RPMI8226 (cell line): ENCODE results near the gene PAFAH1B1.

Source experiments
- DNase-seq: peaks from one replicate; pipeline ENCODE4 v3.0.0-alpha.2; 2015

The PAFAH1B1 gene

DNA sequence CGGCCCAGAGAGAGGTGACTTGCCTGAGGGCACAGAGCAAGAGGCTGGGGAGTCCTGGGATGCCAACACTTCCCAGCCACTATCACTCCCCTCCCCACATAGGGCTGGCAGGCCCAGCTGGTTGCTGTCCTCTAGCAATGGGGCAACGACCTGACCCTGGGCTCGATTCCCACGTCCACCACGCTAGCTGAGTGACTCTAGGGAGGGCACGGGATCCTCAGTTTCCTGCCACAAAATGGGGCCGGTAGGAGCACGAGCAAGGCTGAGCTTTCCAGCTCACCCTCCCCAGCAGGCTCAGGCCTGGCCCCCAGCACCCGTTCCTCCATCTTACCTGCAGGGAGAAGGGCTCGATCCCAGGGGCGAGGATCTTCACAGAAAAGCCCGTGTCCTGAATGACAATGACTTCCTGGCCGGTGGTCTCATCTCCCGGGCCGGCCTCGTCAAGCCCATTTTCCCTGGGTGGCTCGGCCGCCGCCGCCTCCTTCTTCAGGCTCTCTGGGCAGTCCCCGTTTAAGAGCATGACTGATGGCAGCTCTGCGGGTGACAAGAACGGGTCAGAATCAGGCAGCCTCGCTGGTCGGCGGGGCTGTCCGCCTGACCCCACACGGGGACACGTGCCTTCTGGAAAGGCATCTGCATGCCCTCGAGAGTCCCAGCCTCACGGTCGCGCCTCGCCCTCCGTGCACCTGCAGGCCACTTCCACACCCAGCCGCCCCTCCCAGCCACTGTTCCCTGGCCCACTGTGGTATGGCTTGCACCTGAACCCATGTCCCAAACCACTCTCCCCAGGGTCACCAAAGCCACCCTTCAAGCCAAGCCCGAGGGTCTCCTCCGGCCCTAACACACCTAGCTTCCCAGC lies 110.8 kb downstream of the PAFAH1B1 start:
- no peak for DNase-seq

GRCh38 chr17:2704890-2705248 lies 111.4 kb downstream of the PAFAH1B1 start:
- DNase-seq: no peak

- DNase-seq: no peak
Observed at GRCh38 chr17:2705263-2705662, 111.8 kb downstream of the PAFAH1B1 start.

- no peak for DNase-seq
Observed at GRCh38 chr17:2705888-2706795, 112.7 kb downstream of the PAFAH1B1 start.

DNA sequence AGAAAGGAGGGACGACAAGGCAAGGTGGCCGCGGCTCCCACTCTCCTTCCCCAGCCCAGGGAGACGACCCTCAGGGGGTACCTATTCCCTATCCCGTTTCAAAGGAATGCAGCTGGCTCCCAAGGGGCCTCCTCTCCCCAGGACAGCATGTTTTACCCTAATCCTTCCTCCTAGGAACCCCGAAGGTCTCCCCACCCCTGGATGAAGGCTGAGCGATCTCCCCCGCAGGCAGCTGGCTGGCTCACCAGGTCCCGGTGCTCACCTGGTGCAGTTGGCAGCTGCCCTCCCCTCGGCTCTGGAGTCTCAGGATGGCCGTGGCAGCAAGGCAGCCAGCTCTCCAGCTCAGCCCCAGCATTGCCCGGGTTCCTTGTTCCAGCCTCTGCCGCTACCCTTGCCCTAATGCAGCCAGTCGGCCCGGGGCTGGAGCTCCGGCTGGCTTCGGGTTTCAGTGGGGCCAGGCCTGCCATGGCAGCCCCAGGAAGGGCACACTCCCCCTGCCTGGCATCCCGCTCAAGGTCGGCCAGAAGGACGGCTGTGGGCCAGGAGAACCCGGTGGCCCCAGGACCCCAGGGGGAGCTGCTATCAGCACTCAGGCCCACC lies 113.6 kb downstream of the PAFAH1B1 start:
- no peak for DNase-seq

DNA sequence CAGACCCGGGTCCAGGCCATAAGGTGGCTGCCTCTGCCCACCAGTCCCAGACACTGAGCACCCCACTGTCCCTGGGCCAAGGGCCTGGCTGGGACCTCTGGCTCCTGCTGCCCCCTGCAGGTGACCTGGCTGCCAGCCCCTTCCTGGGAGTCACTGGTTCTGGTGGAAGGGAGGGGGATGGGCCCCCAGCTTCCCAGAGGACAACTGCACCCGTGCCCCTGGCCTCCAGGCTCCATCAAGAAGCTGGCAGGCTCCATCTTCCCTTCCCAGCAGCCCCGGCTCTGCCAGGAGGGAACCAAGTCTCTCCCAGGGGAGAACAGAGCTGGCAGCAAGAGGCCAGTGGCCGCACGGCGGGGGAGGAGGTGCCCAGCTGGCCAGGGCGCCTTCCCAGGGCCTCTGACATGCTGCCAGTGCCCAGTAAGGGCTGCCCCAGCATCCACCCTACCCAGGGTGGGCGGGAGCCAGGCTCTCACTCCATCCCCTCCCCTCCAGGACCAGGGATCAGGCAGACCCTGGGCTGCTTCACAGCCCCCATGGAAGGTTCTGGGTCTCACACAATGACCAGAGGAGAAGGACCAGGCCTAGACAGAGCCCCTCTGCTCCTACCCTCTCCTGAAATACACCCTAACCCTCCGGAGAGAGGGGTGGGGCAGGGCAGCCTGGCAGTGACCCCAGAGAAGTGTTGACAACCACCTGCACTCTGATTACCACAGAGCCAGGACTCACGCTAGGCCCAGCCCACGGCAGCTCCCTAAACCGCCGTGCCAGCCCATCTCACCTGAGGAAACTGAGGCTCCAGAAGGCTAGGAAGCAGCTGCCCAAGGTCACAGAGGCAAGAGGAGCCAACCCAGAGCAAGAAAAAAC lies 114.5 kb downstream of the PAFAH1B1 start:
- DNase-seq: no peak

DNA sequence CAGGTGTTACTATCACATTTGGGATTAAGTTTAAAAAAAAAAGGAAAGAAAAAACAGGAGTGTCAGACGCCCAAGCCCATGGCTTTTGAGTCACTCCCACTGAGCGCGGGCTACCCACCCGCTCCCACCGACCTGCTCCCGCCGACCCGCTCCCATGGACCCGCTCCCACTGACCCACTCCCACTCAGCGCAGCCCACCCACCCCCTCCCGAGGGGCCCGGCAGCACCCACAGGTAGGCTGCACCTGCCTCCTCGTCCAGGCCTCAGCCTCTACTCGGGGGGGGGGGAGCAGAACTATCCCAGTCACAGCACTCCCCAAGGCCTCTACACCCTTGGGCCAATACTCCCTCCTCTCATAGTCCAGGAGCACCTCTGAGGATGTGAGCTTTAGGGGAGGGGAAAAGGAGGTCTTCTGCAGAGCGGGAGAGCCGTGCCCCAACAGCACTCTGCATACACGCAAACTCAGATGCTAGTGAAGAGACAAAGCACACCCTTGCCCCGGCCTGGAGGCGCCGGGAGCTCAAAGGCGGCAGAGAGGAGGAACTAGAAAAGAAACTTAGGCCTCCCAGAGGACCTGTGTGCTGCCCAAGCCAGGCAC lies 115.2 kb downstream of the PAFAH1B1 start:
- DNase-seq: no peak

- DNase-seq: peak; percentile 71
Observed at GRCh38 chr17:2709183-2709661, 115.8 kb downstream of the PAFAH1B1 start.

GRCh38 chr17:2710071-2710802 lies 116.8 kb downstream of the PAFAH1B1 start:
- DNase-seq: peak; percentile 28

GRCh38 chr17:2710803-2711607 lies 117.6 kb downstream of the PAFAH1B1 start:
- DNase-seq: peak; percentile 58

GRCh38 chr17:2711608-2712299 lies 118.3 kb downstream of the PAFAH1B1 start, which contains the start of gene CLUH:
Gene CLUH (minus strand): TSS chr17:2711764. CDS start chr17:2711661, 103 bp downstream.
- peak; percentile 95 for DNase-seq

DNA sequence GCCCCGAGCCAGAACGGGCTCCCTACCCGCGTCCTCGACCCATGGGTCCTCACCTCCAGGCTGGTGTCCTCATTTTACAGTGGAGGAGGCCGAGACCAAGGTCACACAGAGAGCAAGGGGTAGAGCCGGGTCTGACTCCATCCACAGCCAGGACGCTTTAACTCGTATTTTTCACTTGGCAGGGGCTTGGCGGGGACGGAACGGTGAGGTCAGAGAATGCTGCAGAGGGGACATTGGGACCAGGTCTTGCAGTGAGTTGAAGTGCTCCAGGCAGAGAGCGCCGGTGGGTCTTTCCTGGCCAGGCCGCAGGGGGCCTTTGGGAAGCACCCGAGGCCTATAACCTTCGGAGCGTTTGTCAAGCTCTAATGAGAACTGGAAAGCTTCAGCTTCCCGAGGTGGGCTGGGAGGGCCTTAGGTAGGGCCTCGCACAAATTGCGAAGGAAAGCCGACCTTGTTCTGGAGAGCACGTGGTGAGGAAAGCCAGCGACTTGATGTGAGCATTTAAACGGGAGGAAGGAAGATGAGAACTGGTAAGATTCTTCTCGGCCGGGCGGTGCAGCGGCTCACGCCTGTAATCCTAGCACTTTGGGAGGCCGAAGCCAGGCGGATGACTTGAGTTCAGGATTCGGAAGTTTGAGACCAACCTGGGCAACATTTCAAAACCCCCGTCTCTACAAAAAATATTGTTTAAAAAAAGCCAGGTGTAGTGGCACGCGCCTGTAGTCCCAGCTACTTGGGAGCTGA lies 119.0 kb downstream of the PAFAH1B1 start:
- DNase-seq: no peak

GRCh38 chr17:2713881-2714280 lies 120.4 kb downstream of the PAFAH1B1 start:
- no peak for DNase-seq

- no peak for DNase-seq
Observed at GRCh38 chr17:2716649-2717048, 123.2 kb downstream of the PAFAH1B1 start.

DNA sequence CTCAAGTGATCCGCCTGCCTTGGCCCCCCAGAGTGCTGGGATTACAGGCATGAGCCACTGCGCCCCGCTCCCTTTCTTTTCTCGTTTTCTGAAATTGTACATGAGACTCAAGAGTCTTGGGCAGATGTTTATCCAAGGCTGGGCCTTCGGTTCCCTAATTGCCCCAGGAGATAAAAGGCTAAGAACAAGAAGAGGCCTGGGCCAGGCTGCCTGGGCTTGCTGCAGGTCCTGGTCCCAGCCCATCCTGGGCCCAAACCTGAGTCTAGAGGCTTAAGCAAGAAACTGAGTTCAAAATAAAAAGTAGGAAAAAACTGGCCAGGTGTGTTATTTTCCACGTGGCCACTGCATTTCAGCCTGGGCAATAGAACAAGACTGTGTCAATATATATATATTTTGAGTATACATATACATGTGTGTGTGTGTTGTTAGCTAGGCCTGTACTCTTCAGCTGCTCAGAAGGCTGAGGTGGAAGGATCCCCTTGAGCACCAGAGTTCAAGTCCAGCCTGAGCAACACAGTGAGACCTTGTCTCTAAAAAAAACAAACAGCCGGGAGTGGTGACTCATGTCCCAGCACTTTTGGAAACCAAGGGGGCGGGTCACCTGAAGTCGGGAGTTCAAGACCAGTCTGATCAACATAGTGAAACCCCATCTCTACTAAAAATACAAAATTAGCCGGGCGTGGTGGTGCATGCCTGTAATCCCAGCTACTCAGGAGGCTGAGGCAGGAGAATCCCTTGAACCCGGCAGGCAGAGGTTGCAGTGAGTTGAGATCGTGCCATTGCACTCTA lies 124.9 kb downstream of the PAFAH1B1 start:
- DNase-seq: no peak

- DNase-seq: no peak
Observed at GRCh38 chr17:2719861-2720260, 126.4 kb downstream of the PAFAH1B1 start.

DNA sequence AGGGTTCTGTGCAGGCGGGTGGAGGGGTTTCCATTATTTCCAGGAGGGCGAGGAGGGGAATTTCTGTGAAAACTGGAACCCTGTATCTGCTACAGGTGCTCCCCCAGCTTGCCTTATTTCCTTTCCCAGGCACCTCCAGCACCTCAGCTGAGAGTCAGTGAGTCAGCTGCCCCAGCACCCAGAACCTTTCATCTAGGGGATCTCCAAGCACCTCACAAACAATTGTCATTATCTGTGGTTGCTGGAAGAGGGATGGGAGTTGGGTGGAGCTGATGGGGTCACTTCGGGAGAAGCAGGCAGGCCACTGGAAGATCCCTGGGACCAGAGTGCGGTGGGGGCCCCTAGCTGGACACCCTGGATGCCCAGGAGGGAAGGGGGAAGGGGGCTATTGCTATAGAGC lies 128.1 kb downstream of the PAFAH1B1 start:
- DNase-seq: no peak

DNA sequence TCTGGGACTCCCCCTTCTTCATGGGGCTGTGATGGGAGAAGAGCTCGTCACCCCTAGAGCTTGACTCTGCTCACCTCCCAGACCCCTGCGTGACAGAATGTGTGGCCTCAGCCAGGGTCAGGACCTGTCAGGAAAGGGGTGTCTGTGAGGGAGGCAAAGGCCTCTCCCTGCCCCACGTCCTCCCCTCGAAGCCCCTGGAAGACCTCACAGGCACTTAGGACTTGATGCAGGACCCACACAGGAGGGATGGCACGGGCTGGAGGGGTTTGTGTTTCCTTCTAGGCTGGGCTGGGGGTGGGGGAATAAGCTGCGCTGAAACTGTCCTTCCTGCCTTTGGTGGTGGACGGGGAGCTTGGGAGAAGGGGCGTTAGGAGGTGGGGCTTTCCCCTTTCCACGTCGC lies 129.2 kb downstream of the PAFAH1B1 start:
- no peak for DNase-seq
